NCI-H446 (cell line): ENCODE data around the gene ABCA6.

Experiments
- DNase-seq, 2 experiments: peaks; one replicate each; lab custom pipeline; 2025; lab: John Stamatoyannopoulos, UW

Gene ABCA6

GRCh38 chr17:69048634-69049033, 93.1 kb downstream of the ABCA6 start:
- DNase-seq = no peak

GRCh38 chr17:69047368-69048263, 94.1 kb downstream of the ABCA6 start:
- DNase-seq = no peak

GRCh38 chr17:69046121-69046807, 95.4 kb downstream of the ABCA6 start:
- DNase-seq = no peak

- DNase-seq = no peak
Measured at GRCh38 chr17:69045646-69046045, 96.0 kb downstream of the ABCA6 start.

- no peak for DNase-seq
Measured at GRCh38 chr17:69044371-69044770, 97.3 kb downstream of the ABCA6 start.

- no peak for DNase-seq
Measured at GRCh38 chr17:69043098-69043734, 98.5 kb downstream of the ABCA6 start.

- DNase-seq = no peak
Measured at GRCh38 chr17:69042308-69042707, 99.4 kb downstream of the ABCA6 start.

- no peak for DNase-seq
Measured at GRCh38 chr17:69031839-69032238, 109.9 kb downstream of the ABCA6 start.

- DNase-seq = no peak
Measured at GRCh38 chr17:69030169-69030568, 111.5 kb downstream of the ABCA6 start.
